ENCODE results near the gene PCDHGA1.
"Not testable (repeated sequence)": the region's sequence is repeated elsewhere in the genome, so short reads cannot be mapped to it uniquely, and the experiment has no call there.

The PCDHGA1 gene

GRCh38 chr5:141330299-141331080 is at the start of gene PCDHGA1:
TSS of gene PCDHGA1 (plus strand) at chr5:141330514.
- peak; percentile 63 for DNase-seq

- no peak for DNase-seq
Observed at GRCh38 chr5:141298376-141298775, 31.9 kb upstream of the PCDHGA1 start.

- DNase-seq: no peak
Observed at GRCh38 chr5:141303756-141304155, 26.6 kb upstream of the PCDHGA1 start, which contains the start of gene SLC25A2. TSS of gene SLC25A2 (minus strand) at chr5:141304049. CDS start at chr5:141303865, 184 bp downstream.

- DNase-seq: no peak
Observed at GRCh38 chr5:141306630-141307029, 23.7 kb upstream of the PCDHGA1 start.

- no peak for DNase-seq
Observed at GRCh38 chr5:141313711-141314110, 16.6 kb upstream of the PCDHGA1 start.

- DNase-seq: not testable (repeated sequence)
Observed at GRCh38 chr5:141316963-141317362, 13.4 kb upstream of the PCDHGA1 start.

- no peak for DNase-seq
Observed at GRCh38 chr5:141319202-141319601, 11.1 kb upstream of the PCDHGA1 start.

GRCh38 chr5:141319699-141320098 is 10.6 kb upstream of the PCDHGA1 start:
- no peak for DNase-seq

- DNase-seq: peak; percentile 95
Observed at GRCh38 chr5:141320225-141321169, 9.8 kb upstream of the PCDHGA1 start, which contains the start of gene TAF7. TSS of gene TAF7 (minus strand) at chr5:141320784. CDS start at chr5:141320044, 740 bp downstream.

- DNase-seq: no peak
Observed at GRCh38 chr5:141322261-141322660, 8.1 kb upstream of the PCDHGA1 start.

GRCh38 chr5:141326088-141326854 is 4.0 kb upstream of the PCDHGA1 start:
- DNase-seq: peak; percentile 87

GRCh38 chr5:141328231-141328630 is 2.1 kb upstream of the PCDHGA1 start:
- no peak for DNase-seq

- DNase-seq: not testable (repeated sequence)
Observed at GRCh38 chr5:141332571-141332970, 2.3 kb downstream of the PCDHGA1 start.

GRCh38 chr5:141338538-141339306 is 8.4 kb downstream of the PCDHGA1 start, which contains the start of gene PCDHGA2:
TSS of gene PCDHGA2 (plus strand) at chr5:141338760.
- peak; percentile 65 for DNase-seq

- DNase-seq: not testable (repeated sequence)
Observed at GRCh38 chr5:141340781-141341354, 10.6 kb downstream of the PCDHGA1 start.

- DNase-seq: no peak
Observed at GRCh38 chr5:141342773-141343172, 12.5 kb downstream of the PCDHGA1 start.

- peak; percentile 41 for DNase-seq
Observed at GRCh38 chr5:141343242-141343952, 13.1 kb downstream of the PCDHGA1 start, which contains the start of gene PCDHGA3. TSS of gene PCDHGA3 (plus strand) at chr5:141343829. CDS start at chr5:141344034, 205 bp downstream.

- no peak for DNase-seq
Observed at GRCh38 chr5:141343953-141344463, 13.7 kb downstream of the PCDHGA1 start.

GRCh38 chr5:141345327-141345726 is 15.0 kb downstream of the PCDHGA1 start:
- no peak for DNase-seq

GRCh38 chr5:141346017-141346416 is 15.7 kb downstream of the PCDHGA1 start:
- not testable (repeated sequence) for DNase-seq

Data from RPMI8226 (cell line).